MCF 10A (cell line): Measurements from ENCODE around the gene STK4. TPM values are rescaled to one million over a fixed set of nuclear protein-coding genes. Genes with fewer than 3 reads are reported as not detected.

ENCODE experiments used
- BruUV-seq: library from RNA; stranded (reverse); fragments of 400-500 nt; replicated peaks from 2 replicates; lab custom pipeline; 2021; lab: Mats Ljungman, UMichigan
- CTCF ChIA-PET: fragments of 300-600 bp; sonication (Branson Sonifier 250); formaldehyde crosslinking; extraction: SDS; loops from one replicate; lab custom pipeline; 2021; ENCODE audit warnings: antibody characterized with exemption, inconsistent platforms; lab: Yijun Ruan, JAX
- POLR2A ChIA-PET: fragments of 300-600, 350-650 bp; sonication (Branson Sonifier 250); formaldehyde crosslinking; extraction: SDS; loops from one replicate; lab custom pipeline; 2020; ENCODE audit warnings: antibody characterized with exemption, inconsistent platforms; lab: Yijun Ruan, JAX
- DNase-seq: peaks from one replicate; pipeline ENCODE4 v3.0.0-alpha.2; 2018; ENCODE audit not compliant: unreplicated experiment
- H3K27ac Mint-ChIP-seq: one replicate; pipeline ENCODE4 v1.8.0; 2022; ENCODE audit warnings: mild to moderate bottlenecking, low read depth, mixed read lengths; ENCODE audit not compliant: unreplicated experiment
- H3K27me3 Mint-ChIP-seq: one replicate; pipeline ENCODE4 v1.8.0; 2022; ENCODE audit warnings: mixed read lengths; ENCODE audit not compliant: insufficient read depth, unreplicated experiment
- H3K36me3 Mint-ChIP-seq: one replicate; pipeline ENCODE4 v1.8.0; 2022; ENCODE audit warnings: mild to moderate bottlenecking, moderate library complexity, mixed read lengths; ENCODE audit not compliant: insufficient read depth, unreplicated experiment
- H3K4me1 Mint-ChIP-seq: one replicate; pipeline ENCODE4 v1.8.0; 2022; ENCODE audit warnings: mixed read lengths; ENCODE audit not compliant: insufficient read depth, unreplicated experiment
- H3K4me3 Mint-ChIP-seq: one replicate; pipeline ENCODE4 v1.8.0; 2022; ENCODE audit warnings: mild to moderate bottlenecking, moderate library complexity, mixed read lengths; ENCODE audit not compliant: unreplicated experiment
- H3K9me3 Mint-ChIP-seq: one replicate; pipeline ENCODE4 v1.8.0; 2022; ENCODE audit warnings: mixed read lengths; ENCODE audit not compliant: unreplicated experiment
- intact Hi-C: fragments of 100-400 bp; cut with micrococcal nuclease; formaldehyde crosslinking; loops from 2 replicates; pipeline ENCODE4 v1.14.1; 2022
- total RNA-seq: library from RNA; stranded (reverse); gene quantifications from 2 replicates; pipeline ENCODE4 v1.2.3, GENCODE V29; 2022
- TF ChIP-seq, protein P1 (sequence below): fragments of 200-600 bp; IDR thresholded peaks from one replicate; pipeline ENCODE4 v1.8.0; 2022; ENCODE audit warnings: antibody characterized with exemption, mild to moderate bottlenecking; ENCODE audit not compliant: unreplicated experiment

The STK4 gene
- total RNA-seq, 1 experiment from 2014 or later = 47.7 TPM

- POLR2A ChIA-PET = interaction anchor here (0.6 to 3.0 kb wide), 2 partner anchors 12 to 134 kb away, joined by 3 to 10 read pairs; no protein-coding TSS in a partner anchor
Measured at GRCh38 chr20:45115829-45116228, 149.5 kb downstream of the STK4 start.

GRCh38 chr20:45117581-45117980 is 151.3 kb downstream of the STK4 start:
- intact Hi-C loops = no loop called here
- BruUV-seq = no TSS peak
- Mint-ChIP-seq H3K36me3 (no peaks in the 10 kb centered on the region), H3K9me3 (no peaks in the 10 kb centered on the region), H3K27me3 (peaks cover 26% of the 10 kb centered on the region), H3K4me1 (no peaks in the 10 kb centered on the region), H3K4me3 (no peak overlapping the region), H3K27ac (no peak overlapping the region)
- CTCF ChIA-PET = interaction anchor here (0.7 to 2.0 kb wide), 6 partner anchors 11 to 173 kb away, joined by 3 to 11 read pairs (median 6); no protein-coding TSS in a partner anchor
- POLR2A ChIA-PET = interaction anchor here (0.5 to 1.8 kb wide), 5 partner anchors 10 to 322 kb away, joined by 3 to 5 read pairs (median 3); partner anchors contain the start of gene SLPI
- DNase-seq = no peak
- TF ChIP-seq, protein P1, sequence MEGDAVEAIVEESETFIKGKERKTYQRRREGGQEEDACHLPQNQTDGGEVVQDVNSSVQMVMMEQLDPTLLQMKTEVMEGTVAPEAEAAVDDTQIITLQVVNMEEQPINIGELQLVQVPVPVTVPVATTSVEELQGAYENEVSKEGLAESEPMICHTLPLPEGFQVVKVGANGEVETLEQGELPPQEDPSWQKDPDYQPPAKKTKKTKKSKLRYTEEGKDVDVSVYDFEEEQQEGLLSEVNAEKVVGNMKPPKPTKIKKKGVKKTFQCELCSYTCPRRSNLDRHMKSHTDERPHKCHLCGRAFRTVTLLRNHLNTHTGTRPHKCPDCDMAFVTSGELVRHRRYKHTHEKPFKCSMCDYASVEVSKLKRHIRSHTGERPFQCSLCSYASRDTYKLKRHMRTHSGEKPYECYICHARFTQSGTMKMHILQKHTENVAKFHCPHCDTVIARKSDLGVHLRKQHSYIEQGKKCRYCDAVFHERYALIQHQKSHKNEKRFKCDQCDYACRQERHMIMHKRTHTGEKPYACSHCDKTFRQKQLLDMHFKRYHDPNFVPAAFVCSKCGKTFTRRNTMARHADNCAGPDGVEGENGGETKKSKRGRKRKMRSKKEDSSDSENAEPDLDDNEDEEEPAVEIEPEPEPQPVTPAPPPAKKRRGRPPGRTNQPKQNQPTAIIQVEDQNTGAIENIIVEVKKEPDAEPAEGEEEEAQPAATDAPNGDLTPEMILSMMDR = no peak

More at GRCh38 chr20:45115829-45116228, 149.5 kb downstream of the STK4 start:
- DNase-seq = no peak
- intact Hi-C loops = no loop called here
- Mint-ChIP-seq H3K27me3 (peaks cover 23% of the 10 kb centered on the region), H3K4me3 (no peak overlapping the region), H3K4me1 (no peaks in the 10 kb centered on the region), H3K27ac (no peak overlapping the region), H3K9me3 (no peaks in the 10 kb centered on the region), H3K36me3 (no peaks in the 10 kb centered on the region)
- TF ChIP-seq, protein P1 = no peak
- CTCF ChIA-PET = interaction anchor here (0.7 to 5.3 kb wide), 4 partner anchors 9 to 24 kb away, joined by 3 to 29 read pairs (median 4); no protein-coding TSS in a partner anchor
- BruUV-seq = no TSS peak

DNA sequence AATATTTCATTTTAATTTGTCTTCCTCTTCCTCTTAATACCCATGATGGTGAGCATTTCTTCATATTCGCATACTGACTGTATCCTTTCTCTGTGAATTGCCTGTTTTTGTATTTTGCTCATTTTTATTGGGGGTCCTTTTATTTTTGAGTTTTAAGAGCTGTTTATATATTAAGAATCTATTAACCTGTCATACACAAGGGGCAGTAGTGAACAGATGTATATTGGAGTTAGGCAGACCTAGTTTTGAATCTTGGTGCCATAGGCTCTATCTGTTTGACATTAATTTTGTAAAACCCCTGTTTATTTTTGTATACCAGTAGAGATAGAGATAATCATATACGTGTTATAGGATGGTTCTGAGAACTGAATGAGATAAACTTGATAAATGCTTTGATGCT is 151.7 kb downstream of the STK4 start:
- Mint-ChIP-seq H3K27ac (no peak overlapping the region), H3K36me3 (no peaks in the 10 kb centered on the region), H3K27me3 (peaks cover 26% of the 10 kb centered on the region), H3K9me3 (no peaks in the 10 kb centered on the region), H3K4me3 (no peak overlapping the region), H3K4me1 (no peaks in the 10 kb centered on the region)
- intact Hi-C loops = no loop called here
- DNase-seq = no peak
- BruUV-seq = no TSS peak
- CTCF ChIA-PET = interaction anchor here (0.7 to 2.0 kb wide), 7 partner anchors 11 to 172 kb away, joined by 3 to 11 read pairs (median 6); no protein-coding TSS in a partner anchor
- TF ChIP-seq, protein P1 = no peak
- POLR2A ChIA-PET = interaction anchor here (0.5 to 1.8 kb wide), 4 partner anchors 10 to 136 kb away, joined by 3 to 5 read pairs (median 4); partner anchors contain the start of gene SLPI

- Mint-ChIP-seq H3K4me1 (no peaks in the 10 kb centered on the region), H3K4me3 (no peak overlapping the region), H3K9me3 (no peaks in the 10 kb centered on the region), H3K27ac (no peak overlapping the region), H3K36me3 (no peaks in the 10 kb centered on the region), H3K27me3 (peaks cover 26% of the 10 kb centered on the region)
- TF ChIP-seq, protein P1 = no peak
- intact Hi-C loops = loop anchor here (5.0 kb wide), 1 partner anchor 173 kb away; no protein-coding TSS in a partner anchor
- BruUV-seq = no TSS peak
- CTCF ChIA-PET = interaction anchor here (0.7 to 5.3 kb wide), 7 partner anchors 8 to 174 kb away, joined by 3 to 19 read pairs (median 13); no protein-coding TSS in a partner anchor
- DNase-seq = no peak
- POLR2A ChIA-PET = no interaction called here
Measured at GRCh38 chr20:45119556-45120266, 153.4 kb downstream of the STK4 start.
